Esophagus squamous epithelium (tissue), 4 donors: ENCODE results near the gene ORM1.

Experiments
- POLR2A ChIP-seq, 4 donors: fragments of 450-650 bp; IDR thresholded peaks; one replicate each; pipeline ENCODE4 v1.6.1; 2017; ENCODE audit warnings: antibody characterized with exemption in 4 of 4, mild to moderate bottlenecking in 4 of 4, moderate library complexity in 3 of 4
- TF ChIP-seq, protein P1 (sequence below), 6 experiments: fragments of 450-650 bp in 4 of 6; fragments of 200-600 bp in 2 of 6; sonication (generic) in 2 of 6; IDR thresholded peaks; one replicate each; pipeline ENCODE4 v1.5.1; 2016 to 2019; ENCODE audit warnings: antibody characterized with exemption in 6 of 6, mild to moderate bottlenecking in 4 of 6, moderate library complexity in 4 of 6

GRCh38 chr9:114348906-114349482, 26.1 kb downstream of the ORM1 start:
- no peak for TF ChIP-seq POLR2A (IDR thresholded peaks at IDR 0.05)
- TF ChIP-seq, protein P1, sequence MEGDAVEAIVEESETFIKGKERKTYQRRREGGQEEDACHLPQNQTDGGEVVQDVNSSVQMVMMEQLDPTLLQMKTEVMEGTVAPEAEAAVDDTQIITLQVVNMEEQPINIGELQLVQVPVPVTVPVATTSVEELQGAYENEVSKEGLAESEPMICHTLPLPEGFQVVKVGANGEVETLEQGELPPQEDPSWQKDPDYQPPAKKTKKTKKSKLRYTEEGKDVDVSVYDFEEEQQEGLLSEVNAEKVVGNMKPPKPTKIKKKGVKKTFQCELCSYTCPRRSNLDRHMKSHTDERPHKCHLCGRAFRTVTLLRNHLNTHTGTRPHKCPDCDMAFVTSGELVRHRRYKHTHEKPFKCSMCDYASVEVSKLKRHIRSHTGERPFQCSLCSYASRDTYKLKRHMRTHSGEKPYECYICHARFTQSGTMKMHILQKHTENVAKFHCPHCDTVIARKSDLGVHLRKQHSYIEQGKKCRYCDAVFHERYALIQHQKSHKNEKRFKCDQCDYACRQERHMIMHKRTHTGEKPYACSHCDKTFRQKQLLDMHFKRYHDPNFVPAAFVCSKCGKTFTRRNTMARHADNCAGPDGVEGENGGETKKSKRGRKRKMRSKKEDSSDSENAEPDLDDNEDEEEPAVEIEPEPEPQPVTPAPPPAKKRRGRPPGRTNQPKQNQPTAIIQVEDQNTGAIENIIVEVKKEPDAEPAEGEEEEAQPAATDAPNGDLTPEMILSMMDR (IDR thresholded peaks at IDR 0.05): no peak
